Endothelial cell of umbilical vein (primary cell): ENCODE results near the gene C17orf100. TPM values are rescaled to one million over a fixed set of nuclear protein-coding genes. Genes with fewer than 3 reads are reported as not detected.

Experiments used
- Bru-seq: library from RNA; stranded (reverse); fragments of 400-500 nt; gene quantifications from one replicate; lab custom pipeline; 2021; lab: Mats Ljungman, UMichigan
- BruChase-seq, 2 experiments: library from RNA; stranded (reverse); fragments of 400-500 nt; gene quantifications; one replicate each; lab custom pipeline; 2021; lab: Mats Ljungman, UMichigan
- BruUV-seq: library from RNA; stranded (reverse); fragments of 400-500 nt; replicated peaks from 2 replicates; lab custom pipeline; 2021; lab: Mats Ljungman, UMichigan
- CTCF ChIA-PET: fragments of 300-600, 350-600 bp; sonication (Branson Sonifier 250); formaldehyde crosslinking; loops from one replicate; lab custom pipeline; 2021; ENCODE audit warnings: antibody characterized with exemption, inconsistent platforms; lab: Charles Lee
- POLR2A ChIA-PET: fragments of 300-600, 350-600 bp; sonication (Branson Sonifier 250); formaldehyde crosslinking; loops from one replicate; lab custom pipeline; 2021; ENCODE audit warnings: antibody characterized with exemption, inconsistent platforms; lab: Charles Lee
- DNase-seq: peaks from one replicate; pipeline ENCODE4 v3.0.0-alpha.2; 2011; ENCODE audit warnings: low read depth, low spot score
- FAIRE-seq: peaks from 2 replicates; lab custom pipeline; 2011; peaks lifted over from hg19 to GRCh38; lab: Jason Lieb, UNC
- H2AFZ ChIP-seq: 2 replicates; pipeline ENCODE4 v1.6.0; 2012; ENCODE audit warnings: low read depth, low read length, control low read depth, inconsistent platforms
- H3K27ac ChIP-seq: 2 replicates; pipeline ENCODE4 v1.5.1; 2011; ENCODE audit warnings: low read depth, mild to moderate bottlenecking, control low read depth, low read length, moderate library complexity; ENCODE audit not compliant: insufficient read depth
- H3K27me3 ChIP-seq, 2 experiments: 2 replicates each; pipeline versions ENCODE4 v1.6.0 to v1.6.1; 2011; ENCODE audit warnings: low read length in 2 of 2, mixed read lengths in 1 of 2; ENCODE audit not compliant: control insufficient read depth in 2 of 2, insufficient read depth in 2 of 2
- H3K36me3 ChIP-seq, 2 experiments: 2 replicates in 1 of 2; 3 replicates in 1 of 2; pipeline ENCODE4 v1.5.1; 2011; ENCODE audit warnings: low read length in 2 of 2, mild to moderate bottlenecking in 1 of 2, moderate library complexity in 1 of 2; ENCODE audit not compliant: control insufficient read depth in 2 of 2, insufficient read depth in 2 of 2; ENCODE audit errors: extremely low read depth in 1 of 2
- H3K4me1 ChIP-seq: 3 replicates; pipeline ENCODE4 v1.5.1; 2011; ENCODE audit warnings: mild to moderate bottlenecking, low read length; ENCODE audit not compliant: control insufficient read depth, insufficient read depth; ENCODE audit errors: extremely low read depth
- H3K4me2 ChIP-seq: 2 replicates; pipeline ENCODE4 v1.6.1; 2011; ENCODE audit warnings: low read length, control low read depth, mixed read lengths; ENCODE audit not compliant: insufficient read depth
- H3K4me3 ChIP-seq, 3 experiments: fragments of 200-600 bp in 1 of 3; sonication (generic), shearing (Covaris generic) in 1 of 3; replicated peaks in 1 of 3; 2 replicates each; pipeline ENCODE4 v1.5.1; 2011 to 2016; ENCODE audit warnings: control low read depth in 3 of 3, low read length in 3 of 3, mild to moderate bottlenecking in 2 of 3, inconsistent platforms in 1 of 3, low read depth in 1 of 3, moderate library complexity in 1 of 3; ENCODE audit not compliant: insufficient read depth in 1 of 3
- H3K79me2 ChIP-seq: 2 replicates; pipeline ENCODE4 v1.6.0; 2012; ENCODE audit warnings: low read length, inconsistent platforms; ENCODE audit not compliant: control insufficient read depth, insufficient read depth
- H3K9ac ChIP-seq: replicated peaks from 2 replicates; pipeline ENCODE3; 2011; ENCODE audit warnings: low read length, control low read depth; ENCODE audit not compliant: insufficient read depth; ENCODE audit errors: extremely low read depth
- H3K9me1 ChIP-seq: replicated peaks from 3 replicates; pipeline ENCODE4 v1.6.0; 2011; ENCODE audit warnings: mild to moderate bottlenecking, low read length; ENCODE audit not compliant: control insufficient read depth, insufficient read depth; ENCODE audit errors: extremely low read depth
- H3K9me3 ChIP-seq: replicated peaks from 2 replicates; pipeline ENCODE4 v1.5.1; 2012; ENCODE audit warnings: low read length, inconsistent platforms; ENCODE audit not compliant: control insufficient read depth, insufficient read depth
- H4K20me1 ChIP-seq: replicated peaks from 2 replicates; pipeline ENCODE3; 2011; ENCODE audit warnings: mild to moderate bottlenecking, low read length; ENCODE audit not compliant: control insufficient read depth, insufficient read depth; ENCODE audit errors: extremely low read depth
- CTCF ChIP-seq, 2 donors: IDR thresholded peaks; 1 replicate in 1 of 2; 2 replicates in 1 of 2; pipeline ENCODE4 v1.5.1; 2011; ENCODE audit warnings: low read length in 2 of 2, mild to moderate bottlenecking in 2 of 2, moderate library complexity in 2 of 2, control low read depth in 1 of 2, inconsistent platforms in 1 of 2, low read depth in 1 of 2; ENCODE audit not compliant: insufficient read depth in 1 of 2; ENCODE audit errors: extremely low read depth in 1 of 2
- EZH2 ChIP-seq: IDR thresholded peaks from 2 replicates; pipeline ENCODE4 v1.6.1; 2012; ENCODE audit warnings: borderline replicate concordance, low read depth, mild to moderate bottlenecking, moderate library complexity, low read length, inconsistent platforms; ENCODE audit not compliant: severe bottlenecking
- FOS ChIP-seq: IDR thresholded peaks from 2 replicates; pipeline ENCODE4 v1.6.1; 2011; ENCODE audit warnings: mild to moderate bottlenecking, low read length, moderate library complexity, borderline replicate concordance; ENCODE audit not compliant: insufficient read depth
- GATA2 ChIP-seq: IDR thresholded peaks from 2 replicates; pipeline ENCODE4 v1.7.0; 2011; ENCODE audit warnings: low read depth, mild to moderate bottlenecking, moderate library complexity, mixed read lengths, low read length; ENCODE audit not compliant: insufficient read length, insufficient read depth
- JUN ChIP-seq: IDR thresholded peaks from 2 replicates; pipeline ENCODE4 v1.6.1; 2011; ENCODE audit warnings: borderline replicate concordance, low read depth; ENCODE audit not compliant: insufficient read length, insufficient read depth
- MAX ChIP-seq: IDR thresholded peaks from 2 replicates; pipeline ENCODE4 v1.6.1; 2011; ENCODE audit not compliant: insufficient read depth, insufficient read length
- MYC ChIP-seq: IDR thresholded peaks from one replicate; pipeline ENCODE4 v1.6.1; 2011; ENCODE audit warnings: mild to moderate bottlenecking, low read depth, low read length
- POLR2A ChIP-seq: IDR thresholded peaks from 2 replicates; pipeline ENCODE4 v1.6.1; 2012; ENCODE audit warnings: low read depth, mild to moderate bottlenecking, control low read depth, low read length
- POLR2AphosphoS5 ChIP-seq: IDR thresholded peaks from 2 replicates; pipeline ENCODE4 v1.6.1; 2012; ENCODE audit warnings: low read depth, mild to moderate bottlenecking, control low read depth, low read length, moderate library complexity; ENCODE audit not compliant: insufficient read depth
- dilution Hi-C: fragments of 300-500 bp; cut with MboI; formaldehyde crosslinking; loops from one replicate; pipeline ENCODE4 v1.15.0; 2019; ENCODE audit warnings: low sequenced_read_pairs; ENCODE audit not compliant: extremely low pct_ligation_motif_present
- intact Hi-C: fragments of 100-400 bp; cut with micrococcal nuclease; formaldehyde crosslinking; loops from one replicate; pipeline ENCODE4 v1.10.0; 2022
- long read RNA-seq: library from polyadenylated mRNA; stranded (forward); transcript quantifications from one replicate; pipeline ENCODE4 v2.0.0, GENCODE V29; 2021
- polyA minus RNA-seq, 3 experiments: library from RNA; depleted of rRNA, polyadenylated mRNA; stranded (reverse); fragments of >200 nt; gene quantifications; 1 replicate in 1 of 3; 2 replicates in 2 of 3; pipeline ENCODE4 v1.2.3, GENCODE V29; 2011
- polyA plus RNA-seq, 4 experiments: library from polyadenylated mRNA; depleted of rRNA in 3 of 4; stranded (reverse) in 3 of 4; unstranded in 1 of 4; fragments of >200 nt; gene quantifications; 2 replicates each; pipeline versions ENCODE4 v1.2.1 to v1.2.3, GENCODE V29; 2011 to 2012; ENCODE audit warnings: missing spikeins in 1 of 4
- total RNA-seq: library from RNA; stranded (reverse); gene quantifications from 2 replicates; pipeline ENCODE4 v1.2.3, GENCODE V29; 2021

C17orf100 gene
- total RNA-seq (1.4 and 1.6 TPM in 2 replicates), polyA plus RNA-seq (0.99 and 1.6 TPM in 2 replicates), polyA minus RNA-seq (0.49 and 0.80 TPM in 2 replicates), Bru-seq, nascent RNA (percentile 44 among the genes with signal in this experiment), BruChase-seq, experiment 1, labeled RNA remaining after a 6-hour chase (percentile 31 among the genes with signal in this experiment), BruChase-seq, experiment 2, labeled RNA remaining after a 2-hour chase (percentile 29 among the genes with signal in this experiment)
- polyA plus RNA-seq (2011; cell fraction: cytosol; rRNA removed), result 0.68 and 1.3 TPM in 2 replicates
- 0.74 and 0.88 TPM in 2 replicates for polyA plus RNA-seq (2011; cell fraction: nucleus; rRNA removed)
- polyA plus RNA-seq (2012), result 0.98 and 1.8 TPM in 2 replicates
- polyA minus RNA-seq (2011; cell fraction: cytosol; rRNA and poly(A)+ RNA removed), result not detected
- 0.58 and 1.0 TPM in 2 replicates for polyA minus RNA-seq (2011; cell fraction: nucleus; rRNA and poly(A)+ RNA removed)
- long read RNA-seq, transcript C17orf100-201 (1 exons, 1,756 nt), result major isoform, 6 of 7 reads
- long read RNA-seq, partial matches to known transcripts, result 0 of 7 reads
- long read RNA-seq, other reads (novel, unspliced or antisense), result 1 of 7 reads

- peak within 1 kb of the TSS; percentile 98 for H3K27ac ChIP-seq
- H3K9ac ChIP-seq, result peak within 1 kb of the TSS; percentile 100
- peak within 1 kb of the TSS; percentile 94 to 99 (median 96) for H3K4me3 ChIP-seq
- FAIRE-seq (peak; percentile 89), DNase-seq (peak; percentile 88)
- H3K9me1 ChIP-seq, result no peaks in the 10 kb centered on the region
- peaks cover 2 to 8% of the 10 kb centered on the region in 2 experiments for H3K36me3 ChIP-seq
- peaks cover 37% of the 10 kb centered on the region for H3K79me2 ChIP-seq
- peaks cover 12% of the 10 kb centered on the region for H3K4me1 ChIP-seq
- POLR2A ChIA-PET, result no interaction called here
- no peaks in the 10 kb centered on the region for H3K9me3 ChIP-seq
- BruUV-seq, result no TSS peak
- peak within 1 kb of the TSS; percentile 79 for H2AFZ ChIP-seq
- dilution Hi-C loops (no loop called here), intact Hi-C loops (loop anchor here (1.0 to 5.0 kb wide), 3 partner anchors 11 to 361 kb away; partner anchors contain the start of genes KIAA0753 and RNASEK)
- H3K4me2 ChIP-seq, result peak within 1 kb of the TSS; percentile 95
- H4K20me1 ChIP-seq, result no peaks in the 10 kb centered on the region
- TF ChIP-seq POLR2A, result peak; percentile 95
- no peak for TF ChIP-seq FOS
- TF ChIP-seq POLR2AphosphoS5, result peak; percentile 81
- CTCF ChIA-PET, result interaction anchor here (1.1 to 1.3 kb wide), 3 partner anchors 15 to 260 kb away, joined by 3 to 4 read pairs (median 4); no protein-coding TSS in a partner anchor
- peaks cover 31 to 38% of the 10 kb centered on the region in 2 experiments for H3K27me3 ChIP-seq
Measured at GRCh38 chr17:6651354-6651918, at the start of gene C17orf100, which contains the start of gene MED31. Gene C17orf100 (plus strand): TSS chr17:6651762. CDS start chr17:6651914, 152 bp downstream. Gene MED31 (minus strand): TSS chr17:6651605. CDS start chr17:6651528, 77 bp downstream.

DNA sequence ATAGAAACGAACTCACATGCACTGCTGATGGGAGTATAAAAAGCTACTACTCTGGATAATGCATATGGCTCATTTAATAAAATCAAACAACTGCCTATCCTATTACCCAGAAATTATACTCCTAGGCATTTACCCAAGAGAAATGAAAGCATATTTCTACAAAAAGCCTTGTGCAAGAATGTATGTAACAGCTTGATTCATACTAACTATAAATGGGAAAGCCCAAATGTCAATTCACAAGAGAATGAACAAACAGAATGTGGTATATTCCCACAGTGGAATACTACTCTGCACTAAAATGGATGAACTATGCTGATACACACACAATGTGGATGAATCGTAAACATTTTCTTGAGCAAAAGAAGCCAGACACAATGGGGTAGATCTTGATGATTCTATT lies 49.4 kb upstream of the C17orf100 start:
- Histone ChIP-seq H3K4me2 (no peak overlapping the region), H3K9me1 (no peaks in the 10 kb centered on the region), H2AFZ (no peak overlapping the region), H3K9ac (no peak overlapping the region), H3K27me3 (no peaks in the 10 kb centered on the region), H3K79me2 (no peaks in the 10 kb centered on the region), H3K4me3 (no peak overlapping the region), H3K4me1 (no peaks in the 10 kb centered on the region), H3K27ac (no peak overlapping the region), H4K20me1 (no peaks in the 10 kb centered on the region), H3K9me3 (no peaks in the 10 kb centered on the region), H3K36me3 (peaks cover 11 to 23% of the 10 kb centered on the region in 2 experiments)
- dilution Hi-C loops (no loop called here), intact Hi-C loops (no loop called here)
- DNase-seq, result no peak
- ChIA-PET POLR2A (no interaction called here), CTCF (no interaction called here)
- BruUV-seq, result no TSS peak
- TF ChIP-seq CTCF (IDR thresholded peaks at IDR 0.05; ENCODE audit: extremely low read depth in 1 of 2, insufficient read depth in 1 of 2, low read depth in 1 of 2, low read length in 2 of 2) (no peak), POLR2A (no peak), JUN (no peak), FOS (no peak), EZH2 (no peak), MAX (no peak), MYC (no peak), GATA2 (no peak), POLR2AphosphoS5 (no peak)
- no peak for FAIRE-seq
